Body of pancreas (tissue), 4 donors: ENCODE measurements around the gene SHLD1.

Experiments used
- CTCF ChIP-seq, 7 experiments: fragments of 450-650 bp in 4 of 7; fragments of 200-600 bp in 3 of 7; sonication (generic) in 3 of 7; IDR thresholded peaks; one replicate each; pipeline ENCODE4 v1.5.1; 2016 to 2019; ENCODE audit warnings: antibody characterized with exemption in 7 of 7
- POLR2A ChIP-seq, 3 donors: fragments of 450-650 bp; IDR thresholded peaks; one replicate each; pipeline ENCODE4 v1.6.1; 2016; ENCODE audit warnings: antibody characterized with exemption in 3 of 3, mild to moderate bottlenecking in 2 of 3

GRCh38 chr20:5881703-5882102 lies 131.5 kb downstream of the SHLD1 start:
- TF ChIP-seq CTCF (IDR thresholded peaks at IDR 0.05) = no peak
- no peak for TF ChIP-seq POLR2A (IDR thresholded peaks at IDR 0.05)
